ENCODE results near the gene AATK.

GRCh38 chr17:81126281-81127132, 39.5 kb downstream of the AATK start:
- TF ChIP-seq CTCF (conservative IDR thresholded peaks at IDR 0.05) (no peak), ZFX (IDR thresholded peaks at IDR 0.05) (no peak)

Data from C4-2B (cell line).